Epidermal melanocyte (primary cell): ENCODE results near the gene RCBTB2.

Source experiments
- DNase-seq: peaks from one replicate; pipeline ENCODE4 v3.0.0; 2011; ENCODE audit warnings: low spot score; ENCODE audit not compliant: insufficient read length

RCBTB2 gene

DNA sequence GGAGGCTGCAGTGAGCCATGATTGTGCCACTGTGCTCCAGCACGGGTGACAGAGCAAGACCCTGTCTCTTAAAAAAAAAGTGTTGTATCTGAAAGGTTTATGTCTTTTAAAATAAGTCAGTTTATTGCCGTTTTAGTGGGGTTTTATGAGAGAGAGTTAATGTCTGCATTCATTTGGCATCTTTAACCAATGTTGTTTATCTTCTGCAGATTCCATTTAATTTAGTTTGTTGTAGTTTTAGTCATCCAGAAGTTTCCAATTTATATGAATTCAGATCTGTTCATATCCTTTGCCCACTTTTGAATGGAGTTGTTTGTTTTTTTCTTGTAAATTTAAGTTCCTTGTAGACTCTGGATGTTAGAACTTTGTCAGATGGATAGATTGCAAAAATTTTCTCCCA lies 83.2 kb downstream of the RCBTB2 start:
- DNase-seq = no peak

DNA sequence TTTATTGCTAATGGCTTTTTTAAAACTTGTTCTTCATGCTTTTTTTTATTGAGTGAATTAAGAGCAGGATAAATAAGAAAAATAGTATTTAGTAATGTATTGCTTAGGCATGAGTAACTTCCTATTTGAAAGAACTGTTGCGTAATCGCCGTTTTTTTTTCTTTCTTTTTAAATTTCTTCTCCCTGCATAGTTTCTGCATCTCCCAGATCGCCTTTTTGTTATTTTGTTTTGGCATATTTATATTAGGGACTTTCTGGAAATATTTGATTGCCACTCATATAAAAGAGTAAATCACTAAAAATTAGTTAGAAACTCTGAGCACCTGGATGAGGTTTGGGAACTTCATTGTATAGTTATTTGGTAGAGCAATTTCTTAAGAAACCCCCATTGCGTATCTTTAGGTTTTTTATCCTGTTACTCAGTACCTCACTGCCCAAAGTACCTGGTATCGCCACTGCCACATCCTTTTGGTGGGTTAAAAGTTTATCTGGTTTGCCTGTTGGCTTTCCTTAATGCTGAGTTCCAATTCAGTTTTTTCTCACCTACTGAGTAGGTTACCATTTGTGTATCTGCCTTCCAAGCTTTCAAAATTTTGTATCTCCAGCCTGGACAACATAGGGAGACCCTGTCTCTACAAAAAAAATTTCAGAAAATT lies 83.8 kb downstream of the RCBTB2 start:
- no peak for DNase-seq

DNA sequence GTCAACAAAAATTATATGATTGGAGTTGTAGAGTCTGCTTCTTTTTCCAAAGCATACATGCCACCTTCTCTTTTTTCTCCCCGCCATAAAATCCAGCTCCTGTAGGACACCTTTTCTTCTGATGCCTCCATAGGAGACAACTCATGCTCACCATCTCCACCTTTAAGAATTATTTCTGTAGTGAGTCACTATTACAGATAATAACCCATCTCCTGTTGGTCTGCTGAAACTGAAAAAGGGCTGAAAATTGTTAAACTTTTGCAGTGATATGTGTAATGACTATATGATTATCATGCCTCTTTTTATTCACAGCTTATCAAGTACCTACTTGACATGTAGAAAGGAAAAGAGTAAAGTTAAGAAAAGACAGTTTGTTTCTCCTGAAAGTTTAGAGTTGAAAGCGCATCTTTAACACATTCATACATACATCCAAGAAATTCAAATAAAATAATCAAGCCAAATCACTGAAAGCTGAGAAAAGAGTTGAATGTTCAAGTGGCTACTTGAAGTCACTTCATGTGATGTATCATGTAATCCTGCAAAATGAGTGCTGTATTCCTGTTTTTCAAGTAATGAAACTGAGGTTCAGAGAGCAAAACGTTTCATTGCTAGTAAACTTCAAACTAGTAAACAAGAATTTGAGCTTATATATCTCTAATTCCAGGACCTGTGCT lies 84.5 kb downstream of the RCBTB2 start:
- no peak for DNase-seq

DNA sequence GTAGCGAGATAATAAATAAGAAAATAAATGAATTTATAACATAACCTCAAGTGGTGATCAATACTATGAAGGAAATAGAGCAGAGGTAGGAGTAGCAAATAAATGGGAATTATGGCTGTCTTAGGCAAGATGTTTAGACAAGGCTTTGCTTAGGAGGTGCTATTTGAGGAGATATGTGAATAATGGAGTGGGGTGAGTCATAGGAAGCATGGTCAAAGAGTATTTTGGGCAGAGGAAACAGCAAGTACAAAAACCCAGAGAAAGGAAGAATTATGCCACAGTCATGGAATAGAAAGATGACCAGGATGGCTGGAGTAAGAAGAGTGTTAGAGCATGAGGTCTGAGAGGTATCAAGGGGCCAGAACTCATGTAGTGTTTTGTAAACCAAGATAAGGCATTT lies 86.4 kb downstream of the RCBTB2 start:
- DNase-seq = no peak

DNA sequence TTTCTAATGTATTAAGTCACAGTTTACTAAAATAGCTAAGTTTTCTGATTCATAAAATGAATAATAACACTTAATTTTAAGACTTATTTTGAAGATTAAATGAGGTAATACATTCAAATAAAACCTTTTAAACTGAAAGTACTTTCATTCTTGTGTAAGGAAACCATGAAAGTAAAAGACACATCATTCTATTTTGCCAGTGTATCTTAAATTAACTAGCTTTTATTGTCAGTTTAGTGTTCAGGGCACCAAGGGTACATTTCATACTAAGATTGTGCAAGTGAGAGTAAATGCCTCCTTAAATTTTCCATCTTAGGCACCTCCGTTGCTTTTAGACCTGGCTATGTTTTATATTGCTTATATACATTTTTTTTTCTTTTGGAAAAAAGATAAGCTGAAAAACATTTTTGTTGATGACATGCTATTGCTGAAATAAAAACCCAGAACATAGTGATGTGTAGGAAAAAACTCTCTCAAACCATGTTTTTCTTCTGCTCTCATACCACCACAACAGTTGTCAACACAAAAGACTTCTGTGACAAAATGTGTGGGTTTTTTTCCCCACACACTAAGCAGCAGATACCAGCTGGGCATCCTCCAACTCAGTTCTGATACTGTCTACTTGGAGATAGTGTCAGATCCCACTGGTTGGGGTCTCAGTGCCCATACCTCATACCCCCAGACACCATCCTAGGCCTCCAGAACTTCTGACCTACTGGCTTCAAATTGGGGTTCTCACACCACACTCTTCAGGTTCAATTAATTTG lies 89.3 kb downstream of the RCBTB2 start:
- no peak for DNase-seq
